Ureter (tissue), 1 donor: ENCODE measurements around the gene CSRNP3. TPM values are rescaled to one million over a fixed set of nuclear protein-coding genes. Genes with fewer than 3 reads are reported as not detected.

Experiments
- DNase-seq: peaks from one replicate; pipeline ENCODE4 v3.0.0-alpha.2; 2020; ENCODE audit warnings: low spot score
- total RNA-seq: library from RNA; stranded (reverse); gene quantifications from one replicate; pipeline ENCODE4 v1.2.4, GENCODE V29; 2023
- donor health status: DM: yes; HTN: yes; CAD: no.

CSRNP3 gene
- total RNA-seq, 1 donor from 2014 or later = 6.4 TPM

DNA sequence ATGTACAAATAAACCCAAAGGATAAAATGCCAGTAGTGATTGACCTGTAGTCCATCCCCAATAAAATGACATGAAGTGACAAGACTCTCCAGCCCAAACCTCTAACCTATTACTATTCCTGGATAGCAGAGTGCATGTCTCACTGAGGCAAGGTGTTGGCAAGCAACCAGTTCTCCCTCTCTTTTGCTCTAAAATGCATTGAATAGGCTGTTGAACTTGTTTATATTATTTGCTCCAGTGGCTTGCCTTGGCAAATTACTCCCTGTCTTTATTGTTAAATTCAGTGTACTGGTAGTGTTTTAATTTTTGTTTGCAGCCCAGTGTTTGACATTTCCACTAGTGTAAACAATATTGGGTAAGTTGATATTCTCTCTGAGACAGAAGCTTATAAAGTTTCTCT lies 70.5 kb downstream of the CSRNP3 start:
- DNase-seq = no peak

DNA sequence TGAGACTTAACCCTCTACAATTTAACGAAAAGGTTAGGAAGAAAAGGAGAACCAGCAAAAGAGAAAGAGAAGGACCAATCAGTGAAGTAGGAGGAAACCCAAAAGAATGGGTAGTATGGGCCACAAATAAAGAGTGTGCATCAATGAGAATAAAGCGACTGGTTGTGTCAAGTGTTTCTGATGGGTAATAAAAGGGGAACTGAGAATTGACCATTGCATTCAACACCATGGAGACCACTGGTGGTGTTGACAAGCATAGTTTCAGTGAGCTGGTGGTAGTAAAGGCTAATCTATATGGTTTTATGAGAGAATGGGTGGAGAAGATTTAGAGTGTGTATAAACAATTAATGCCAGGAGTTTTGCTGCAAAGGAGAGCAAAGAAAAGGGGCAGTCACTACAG lies 75.4 kb downstream of the CSRNP3 start:
- no peak for DNase-seq

DNA sequence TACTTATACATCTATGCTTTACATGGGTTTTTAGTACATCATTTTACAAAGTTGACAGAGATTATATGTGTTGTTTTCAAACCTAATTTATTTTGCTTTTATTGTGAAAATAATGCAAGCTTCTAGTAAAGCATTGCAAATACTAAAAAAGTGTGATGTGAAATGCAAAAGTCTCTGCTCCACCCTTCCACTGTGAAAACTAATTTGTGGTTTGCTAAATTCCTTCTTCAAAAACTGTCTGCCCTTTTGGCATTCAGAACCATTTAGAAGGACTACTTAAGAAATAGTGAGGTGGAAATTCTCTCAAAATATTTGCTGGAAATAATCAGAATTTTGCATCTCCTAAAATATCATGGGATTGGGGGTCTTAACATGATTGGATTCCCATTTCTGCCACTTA lies 78.4 kb downstream of the CSRNP3 start:
- no peak for DNase-seq

DNA sequence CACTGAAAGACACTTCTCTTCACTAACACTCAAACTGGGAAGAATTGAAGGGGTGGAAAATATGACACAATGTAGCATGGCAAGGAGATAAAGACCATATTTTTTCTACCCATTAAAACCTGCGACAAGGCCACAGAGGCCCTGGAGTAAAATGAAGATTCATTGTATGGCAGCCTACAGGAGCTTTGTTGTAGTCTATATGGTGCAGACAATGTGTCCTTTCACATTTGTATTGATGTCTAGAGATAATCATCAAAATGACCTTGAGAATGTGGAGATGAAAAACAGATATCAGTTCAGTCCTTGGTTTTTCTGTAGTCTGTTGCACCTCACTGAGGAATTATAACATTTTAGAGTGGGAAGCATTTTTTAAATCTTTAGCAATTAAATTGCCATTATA lies 80.1 kb downstream of the CSRNP3 start:
- no peak for DNase-seq

DNA sequence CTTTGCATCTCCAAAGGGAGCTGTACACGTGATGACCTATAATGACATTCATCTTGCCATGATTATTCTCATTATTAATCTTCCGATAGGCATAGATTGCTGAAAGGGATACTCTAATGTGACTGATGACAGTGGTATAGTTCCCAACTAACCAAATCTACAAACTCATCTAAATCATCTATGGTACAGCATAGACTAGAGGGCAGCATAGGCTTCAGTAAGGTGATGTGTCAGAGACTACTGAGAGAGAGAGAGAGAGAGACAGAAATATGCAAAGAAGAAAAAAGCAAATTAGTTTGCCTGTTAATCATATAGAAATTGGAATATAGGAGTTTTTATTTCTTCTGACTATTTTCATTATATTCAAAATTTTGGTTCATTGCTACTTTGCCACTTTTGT lies 89.3 kb downstream of the CSRNP3 start:
- DNase-seq = no peak

DNA sequence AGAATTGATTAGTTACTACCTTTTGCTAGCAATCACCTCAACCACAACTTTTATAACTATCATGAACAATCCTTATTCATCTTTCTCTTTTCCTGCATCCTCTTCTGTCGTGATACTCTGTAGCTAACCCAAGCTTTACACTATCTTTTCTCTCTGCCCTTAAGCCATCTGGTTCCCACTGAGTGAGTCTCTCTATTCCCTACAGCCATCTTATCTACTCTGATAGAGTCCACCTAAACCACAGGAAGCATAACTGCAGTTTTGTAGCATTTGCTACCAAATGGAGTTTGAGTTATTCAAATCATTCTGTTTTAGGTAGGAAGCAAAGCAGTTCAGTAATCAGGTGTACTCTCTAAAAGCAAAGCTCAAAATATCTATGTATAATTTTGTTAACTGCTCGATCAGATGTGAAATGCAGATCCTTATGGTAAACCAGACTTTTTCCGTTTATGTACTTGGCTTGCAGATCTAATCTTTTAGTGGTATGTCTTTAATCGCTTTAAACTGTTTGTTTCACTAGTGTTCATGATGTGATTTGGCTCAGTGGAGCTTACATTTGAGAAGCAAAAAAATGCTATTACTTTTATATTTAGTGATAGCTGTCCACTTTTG lies 91.0 kb downstream of the CSRNP3 start:
- DNase-seq = no peak

DNA sequence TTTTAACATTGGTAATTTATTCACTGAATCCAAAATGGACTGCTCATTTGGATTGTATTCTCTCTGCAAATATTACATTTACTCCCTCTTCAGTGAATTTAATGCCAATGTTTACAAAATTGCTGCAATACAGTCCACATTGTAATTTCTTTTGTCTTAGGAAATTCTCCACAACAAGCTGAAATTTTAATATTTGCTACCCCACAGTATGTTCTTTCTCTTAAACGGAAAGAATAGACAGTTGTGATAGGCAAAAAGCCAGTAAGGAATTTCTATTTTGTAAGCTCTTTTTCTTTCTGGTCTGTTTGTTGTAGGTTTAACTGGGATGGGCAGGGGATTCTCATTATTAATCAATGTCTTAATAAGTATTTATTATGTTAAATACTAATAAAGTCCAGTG lies 92.0 kb downstream of the CSRNP3 start:
- DNase-seq = no peak

DNA sequence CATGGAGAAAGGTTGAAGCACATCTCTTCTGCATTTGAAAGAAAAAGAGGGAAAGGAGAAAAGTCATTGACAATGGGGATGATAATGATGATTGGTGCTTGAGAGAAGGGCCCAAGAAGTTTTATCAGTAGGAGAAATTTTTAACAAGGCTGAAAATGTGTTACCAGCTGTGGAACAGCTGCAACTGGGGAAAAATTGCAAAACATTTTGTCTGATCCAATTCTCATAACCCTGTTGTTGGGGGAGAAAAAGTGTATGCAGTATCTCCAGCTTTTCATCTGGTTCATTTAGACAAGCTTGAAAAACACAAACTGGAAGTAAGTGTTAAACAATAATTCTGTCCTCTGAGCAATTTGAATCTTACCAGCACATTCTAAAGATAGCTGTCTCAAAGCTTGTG lies 92.7 kb downstream of the CSRNP3 start:
- DNase-seq = no peak

DNA sequence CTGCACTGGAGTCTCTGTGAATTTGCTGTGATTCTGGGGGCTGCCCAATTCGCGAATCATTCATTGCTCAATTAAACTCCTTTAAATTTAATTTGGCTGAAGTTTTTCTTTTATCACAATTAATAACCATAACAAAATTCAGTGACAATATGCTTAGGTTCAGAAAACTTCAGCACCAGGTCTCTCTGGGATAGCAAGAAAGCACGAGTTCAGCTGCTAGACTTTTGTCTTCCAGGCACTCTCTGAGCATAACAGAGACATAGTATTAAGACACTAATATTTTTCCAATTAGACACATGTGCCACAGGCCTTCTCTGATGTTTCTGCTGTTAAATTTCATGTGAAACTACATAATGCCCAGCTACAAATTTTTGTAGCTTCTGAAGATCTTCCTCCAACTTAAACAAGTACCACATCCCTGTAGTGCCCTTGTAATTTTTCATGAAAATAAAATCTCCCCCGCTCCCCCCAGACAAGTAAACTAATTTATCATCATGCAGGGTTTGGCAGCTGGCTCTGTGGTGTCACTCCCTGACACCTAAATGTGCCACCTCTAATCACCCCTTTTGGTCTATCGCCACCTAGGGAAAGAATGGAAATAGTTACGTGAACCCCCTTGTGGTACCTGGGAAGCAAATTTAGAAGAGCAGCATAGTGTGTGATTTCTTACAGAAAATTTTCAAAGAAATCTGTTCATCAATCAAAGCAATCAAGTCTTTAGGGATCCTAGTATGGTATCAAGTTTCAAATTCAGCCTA lies 94.1 kb downstream of the CSRNP3 start:
- no peak for DNase-seq

DNA sequence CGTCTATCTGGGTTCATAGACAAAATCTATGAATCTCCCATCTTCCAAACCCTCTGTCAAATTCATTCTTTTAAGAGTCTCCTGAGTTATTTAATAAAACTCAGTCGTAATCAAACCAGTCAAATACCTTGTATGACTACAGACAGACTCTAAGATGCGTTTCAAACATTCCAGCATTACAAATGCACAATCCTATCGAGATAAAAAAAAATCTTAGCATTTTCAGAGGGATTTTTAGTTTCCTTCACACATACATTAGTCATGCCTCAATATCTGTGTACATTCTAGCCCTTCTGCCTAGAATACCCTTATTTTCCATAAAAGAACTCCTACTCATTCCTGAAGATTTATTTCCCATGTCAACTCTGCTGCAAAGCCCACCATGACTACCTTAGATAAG lies 96.5 kb downstream of the CSRNP3 start:
- DNase-seq = no peak

DNA sequence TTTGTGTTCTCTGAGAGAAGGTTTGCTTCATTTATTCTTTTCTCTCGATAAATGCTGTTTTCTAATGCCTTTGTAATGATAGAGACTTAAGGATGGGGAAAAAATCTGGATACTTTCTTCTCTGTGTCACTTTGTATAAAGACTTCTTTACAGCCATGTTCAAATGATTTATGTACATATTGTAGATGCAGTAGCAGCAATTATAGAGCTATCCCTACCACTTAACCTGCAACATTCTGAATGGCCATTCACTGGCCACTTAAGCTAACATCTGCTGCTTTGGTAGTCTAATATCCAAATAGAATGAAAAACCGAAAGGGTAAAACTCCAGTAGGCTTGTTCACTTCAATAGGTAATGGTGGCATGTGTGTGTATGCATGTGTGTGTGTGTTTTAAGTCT lies 97.8 kb downstream of the CSRNP3 start:
- no peak for DNase-seq

DNA sequence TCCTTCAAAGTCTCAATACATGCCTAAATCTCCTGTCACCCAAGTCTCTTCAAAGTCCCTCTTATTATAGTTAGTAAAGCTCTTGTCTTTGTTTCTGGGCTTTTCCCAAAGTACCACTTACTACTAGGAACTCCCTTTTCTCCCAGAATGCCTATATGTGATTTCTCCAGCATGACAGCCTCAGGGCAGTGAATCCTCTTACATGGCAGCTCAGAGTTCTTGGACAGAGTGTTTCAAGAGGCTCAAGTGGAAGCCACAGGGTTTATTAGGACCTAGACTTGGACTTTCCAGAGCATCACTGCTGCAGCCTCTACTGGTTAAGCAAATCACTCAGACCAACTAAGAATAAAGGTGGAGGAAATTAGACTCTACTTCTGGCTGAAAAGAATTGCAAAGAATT lies 98.9 kb downstream of the CSRNP3 start:
- no peak for DNase-seq

DNA sequence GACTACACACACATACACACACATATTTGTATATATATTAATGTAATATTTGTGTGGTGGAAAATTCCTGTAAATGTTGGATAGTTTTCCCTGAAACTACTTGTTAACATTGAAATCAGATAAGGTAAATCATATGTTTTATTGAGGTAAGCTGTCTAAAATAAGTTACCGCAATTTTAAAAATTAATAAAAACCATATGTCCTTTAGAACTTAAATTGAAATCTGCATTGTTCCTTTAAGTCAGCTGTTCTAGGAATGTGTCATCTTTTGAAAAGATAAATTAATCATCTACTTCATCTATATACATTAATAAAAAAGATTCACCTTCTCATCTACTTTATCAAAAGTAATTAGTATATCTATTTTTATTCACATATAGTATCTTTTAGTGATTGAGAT lies 102.0 kb downstream of the CSRNP3 start:
- no peak for DNase-seq

DNA sequence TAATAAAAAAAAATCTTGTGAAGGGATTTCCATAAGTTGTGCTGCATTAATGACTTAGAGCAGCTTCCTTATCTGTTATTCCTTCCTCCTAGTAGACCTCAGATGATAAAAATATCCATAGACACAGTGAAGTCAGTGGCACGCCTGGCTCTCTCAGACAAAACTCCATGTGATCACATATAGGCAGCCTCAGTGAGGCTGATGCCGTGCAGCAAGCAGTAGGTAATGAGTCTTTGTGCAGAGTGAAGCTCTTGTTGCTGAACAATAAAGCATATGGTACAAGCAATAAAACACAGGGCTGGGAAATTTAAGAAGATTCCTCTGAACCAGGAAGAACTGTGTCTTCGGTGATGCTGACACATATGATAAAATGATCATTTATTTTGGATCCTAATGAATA lies 102.7 kb downstream of the CSRNP3 start:
- no peak for DNase-seq

DNA sequence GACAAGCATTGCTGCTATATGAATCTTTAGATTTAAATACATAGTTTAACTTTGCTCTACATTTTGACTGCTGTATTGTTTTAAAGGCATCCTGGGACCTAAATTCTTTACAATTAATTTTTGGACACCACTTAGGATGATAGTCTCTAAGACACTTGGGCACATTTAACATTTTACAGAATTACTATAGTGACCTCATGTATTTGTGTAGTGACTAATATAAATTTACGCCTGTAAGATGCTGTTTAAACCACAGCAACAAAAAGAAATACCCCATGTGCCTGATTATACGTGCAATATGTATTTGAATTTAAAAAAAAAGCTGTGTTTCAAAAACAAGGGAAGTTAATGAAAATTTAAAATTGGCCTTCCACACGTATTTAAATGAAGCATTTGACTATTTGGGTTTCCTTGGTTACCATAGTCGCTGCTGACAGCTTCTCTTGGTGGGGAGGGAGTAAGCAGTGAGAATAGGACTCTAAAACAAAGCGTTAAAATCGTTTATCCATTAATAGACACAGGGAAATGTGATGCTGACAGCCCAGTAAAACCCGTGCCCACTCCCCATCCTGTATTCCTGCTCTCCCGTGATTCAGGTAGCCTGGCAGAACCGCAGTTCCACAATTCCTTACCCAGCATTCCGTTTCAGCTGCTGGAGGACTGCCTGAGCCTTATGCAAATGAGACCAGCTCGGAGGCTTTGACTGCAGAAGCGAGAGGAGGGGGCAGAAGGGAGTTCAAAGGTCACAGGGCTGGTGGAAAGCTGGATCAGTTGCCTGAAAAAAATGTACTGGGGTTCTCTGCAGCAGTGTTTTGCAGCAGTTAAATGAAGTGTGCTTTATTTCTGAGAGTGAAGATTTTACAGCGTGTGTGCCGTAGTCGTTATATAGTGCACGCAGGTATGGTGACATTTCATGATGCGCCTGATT lies 104.3 kb downstream of the CSRNP3 start:
- no peak for DNase-seq

DNA sequence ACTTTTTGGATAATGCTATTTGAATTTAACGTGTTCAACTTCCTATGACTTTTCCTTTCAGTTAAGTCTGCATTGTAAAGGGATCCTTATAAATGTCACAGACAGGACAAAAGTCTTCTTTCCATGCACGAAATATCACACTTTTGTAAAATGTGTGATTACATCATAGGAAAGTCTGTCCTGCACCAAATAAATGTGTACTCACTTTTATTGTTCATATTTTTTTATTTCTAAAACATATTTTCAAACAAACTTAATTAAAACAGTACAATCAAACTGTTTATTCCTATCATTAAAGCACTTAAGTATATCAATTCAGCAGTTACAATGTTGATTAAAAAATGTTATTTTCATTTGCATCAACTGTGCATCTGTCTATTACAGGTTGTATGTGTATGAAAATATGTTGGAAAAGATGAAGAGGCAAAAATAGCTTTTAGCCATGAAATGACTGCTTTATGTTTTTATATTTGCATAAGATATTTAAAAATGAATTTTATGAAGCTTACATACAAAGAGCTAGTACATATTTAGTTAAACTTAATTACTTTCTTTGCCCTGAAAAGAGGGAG lies 105.6 kb downstream of the CSRNP3 start:
- no peak for DNase-seq

DNA sequence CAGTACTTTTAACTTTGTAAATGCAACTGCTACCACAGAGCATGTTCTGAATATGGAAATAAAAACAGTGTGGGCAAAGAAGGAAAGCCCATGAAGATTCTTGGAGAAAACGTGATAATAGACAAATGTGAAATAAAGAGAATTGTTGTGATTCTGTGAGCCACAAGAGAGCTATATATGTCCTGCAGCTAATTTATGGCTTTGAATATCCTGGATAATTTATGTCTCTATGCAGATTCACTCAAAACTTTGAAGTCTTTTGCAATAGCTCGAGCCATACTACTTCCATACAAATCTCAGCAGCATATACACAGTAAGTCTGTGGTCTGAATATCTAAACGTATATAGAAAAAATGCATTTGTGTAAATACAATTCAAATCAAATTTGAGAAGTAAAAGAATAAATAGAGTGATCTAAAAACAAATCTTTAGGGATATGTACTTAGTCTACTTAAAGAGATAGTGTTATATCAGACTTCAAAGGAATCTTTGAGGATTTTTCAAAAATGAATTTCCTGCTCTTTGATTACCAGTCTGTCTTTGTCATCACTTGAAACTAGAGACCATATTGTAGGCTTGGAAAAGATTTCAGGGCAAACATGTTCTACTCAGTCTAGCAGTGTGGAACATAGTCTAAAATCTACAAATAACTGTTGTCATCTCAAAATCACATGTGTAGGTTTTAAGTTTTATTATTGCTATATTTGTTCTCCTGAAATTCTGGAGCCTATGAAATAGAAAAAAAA lies 107.1 kb downstream of the CSRNP3 start:
- no peak for DNase-seq

DNA sequence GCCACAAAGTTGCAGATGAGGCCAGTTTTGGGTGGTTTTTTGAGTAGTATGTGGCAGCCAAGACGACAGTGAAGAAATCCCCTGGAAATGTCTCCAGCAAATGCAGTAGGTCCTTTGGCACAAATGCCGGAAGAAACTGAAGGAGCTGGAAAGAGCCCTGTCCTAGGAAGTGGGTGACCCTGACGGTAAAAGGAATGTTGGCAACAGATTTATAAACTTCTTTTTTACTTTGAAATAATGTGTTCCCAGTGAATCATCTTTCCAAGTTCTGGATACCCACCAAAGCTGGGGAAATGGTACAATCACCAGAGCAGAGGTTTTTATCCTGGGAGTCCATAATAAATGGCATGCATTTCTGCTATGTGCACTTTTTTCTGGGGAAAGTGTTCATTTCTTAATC lies 112.9 kb downstream of the CSRNP3 start:
- DNase-seq = no peak

DNA sequence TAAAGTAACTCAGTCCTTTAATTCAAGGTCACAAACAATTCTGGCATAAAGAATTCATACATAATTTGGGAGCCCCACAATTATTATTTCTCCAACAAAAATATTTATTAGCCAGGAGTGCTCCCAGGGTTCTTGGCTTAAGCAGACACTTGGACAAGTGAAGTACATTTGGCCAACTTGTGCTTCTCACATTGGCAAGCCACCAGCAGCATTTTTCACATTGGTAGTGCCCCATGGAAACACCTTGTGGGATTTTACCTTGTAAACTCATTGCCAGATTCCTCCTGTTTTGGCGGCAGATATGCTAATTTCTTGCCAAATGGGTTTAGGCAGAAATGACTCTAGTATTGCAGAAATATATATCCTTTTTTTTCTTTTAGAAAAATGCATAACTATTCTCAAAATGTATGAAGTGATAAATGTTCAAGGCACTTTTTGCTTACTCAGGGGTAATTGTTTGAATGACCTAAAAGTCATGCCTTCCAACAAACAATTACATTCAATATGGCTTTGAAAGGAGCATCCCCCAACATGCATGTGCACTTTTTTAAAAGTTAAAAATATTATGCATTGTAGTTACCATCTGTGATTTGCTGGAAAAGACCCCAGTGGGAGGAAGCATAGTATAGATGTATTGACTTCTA lies 113.5 kb downstream of the CSRNP3 start:
- DNase-seq = no peak

DNA sequence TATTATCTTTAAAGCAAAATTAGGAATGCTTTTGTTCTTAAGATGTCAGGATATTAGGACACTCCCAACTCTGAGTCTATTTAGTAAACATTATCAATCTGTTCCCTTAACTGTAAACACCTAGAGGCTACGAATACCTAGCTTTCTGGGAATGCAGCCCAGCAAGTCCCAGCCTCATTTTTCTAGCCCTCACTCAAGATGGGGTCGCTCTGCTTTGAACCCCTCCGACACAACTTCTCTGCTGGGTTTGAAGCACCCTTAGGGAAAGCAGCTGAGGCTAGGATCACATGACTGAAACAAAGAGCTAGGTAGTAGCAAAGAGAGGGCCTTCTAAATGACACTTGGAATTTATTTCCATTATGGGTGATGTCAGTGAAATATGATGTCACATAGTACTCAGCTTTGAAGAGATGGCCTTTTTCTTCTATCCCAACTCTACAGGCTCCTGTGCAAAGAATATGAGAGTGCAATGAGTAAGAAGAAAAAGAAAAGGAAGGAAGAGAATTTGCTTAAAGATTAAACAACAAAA lies 114.7 kb downstream of the CSRNP3 start:
- DNase-seq = no peak

DNA sequence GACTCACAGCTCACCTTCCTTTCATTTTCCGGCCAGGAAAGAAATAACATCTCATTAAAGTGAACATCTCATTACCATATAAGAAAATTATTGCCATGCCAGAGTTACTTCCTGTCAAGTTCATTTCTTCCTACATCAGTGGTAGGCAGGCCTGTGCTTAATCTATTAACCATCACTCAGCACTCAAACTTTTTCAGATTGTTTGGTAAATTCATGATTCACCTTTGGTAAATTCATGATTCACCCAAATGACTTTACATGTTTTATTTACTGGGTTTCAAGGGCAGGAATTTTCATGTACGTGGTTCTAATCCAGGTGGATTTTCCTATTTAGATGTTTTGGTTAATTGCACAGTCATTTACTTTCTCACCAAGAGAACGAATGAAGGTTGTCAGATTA lies 116.5 kb downstream of the CSRNP3 start:
- no peak for DNase-seq
